Raji (cell line): Measurements from ENCODE around the gene PPP3R2.

ENCODE experiments used
- POLR2A ChIP-seq: IDR thresholded peaks from 2 replicates; pipeline ENCODE4 v1.6.1; 2011; ENCODE audit warnings: low read depth, low read length, control low read depth; ENCODE audit not compliant: insufficient read depth

The PPP3R2 gene

GRCh38 chr9:101594796-101595195 lies at the start of gene PPP3R2:
TSS of gene PPP3R2 (minus strand) at chr9:101594969. CDS start at chr9:101594921, 48 bp downstream.
- TF ChIP-seq POLR2A = no peak

GRCh38 chr9:101639785-101640665 lies 45.3 kb upstream of the PPP3R2 start:
- no peak for TF ChIP-seq POLR2A

GRCh38 chr9:101639311-101639710 lies 44.5 kb upstream of the PPP3R2 start:
- no peak for TF ChIP-seq POLR2A

GRCh38 chr9:101636247-101636646 lies 41.5 kb upstream of the PPP3R2 start:
- no peak for TF ChIP-seq POLR2A

- no peak for TF ChIP-seq POLR2A
Measured at GRCh38 chr9:101635473-101635872, 40.7 kb upstream of the PPP3R2 start.

- TF ChIP-seq POLR2A = no peak
Measured at GRCh38 chr9:101634741-101635409, 40.1 kb upstream of the PPP3R2 start.

GRCh38 chr9:101632611-101633010 lies 37.8 kb upstream of the PPP3R2 start:
- no peak for TF ChIP-seq POLR2A

- no peak for TF ChIP-seq POLR2A
Measured at GRCh38 chr9:101631892-101632291, 37.1 kb upstream of the PPP3R2 start.

GRCh38 chr9:101629636-101630035 lies 34.9 kb upstream of the PPP3R2 start:
- no peak for TF ChIP-seq POLR2A

GRCh38 chr9:101628173-101628572 lies 33.4 kb upstream of the PPP3R2 start:
- TF ChIP-seq POLR2A = no peak

- TF ChIP-seq POLR2A = no peak
Measured at GRCh38 chr9:101626295-101626694, 31.5 kb upstream of the PPP3R2 start.

GRCh38 chr9:101625876-101626275 lies 31.1 kb upstream of the PPP3R2 start:
- no peak for TF ChIP-seq POLR2A

- TF ChIP-seq POLR2A = no peak
Measured at GRCh38 chr9:101620452-101620851, 25.7 kb upstream of the PPP3R2 start.

- TF ChIP-seq POLR2A = no peak
Measured at GRCh38 chr9:101618698-101619097, 23.9 kb upstream of the PPP3R2 start.

- no peak for TF ChIP-seq POLR2A
Measured at GRCh38 chr9:101605547-101605946, 10.8 kb upstream of the PPP3R2 start.

GRCh38 chr9:101604296-101604695 lies 9.5 kb upstream of the PPP3R2 start:
- no peak for TF ChIP-seq POLR2A
